HG03354 (cell line): ENCODE data around the gene PSMC6.

Experiments
- ATAC-seq: cut with Tn5 transposase; IDR thresholded peaks from one replicate; pipeline ENCODE4 v1.9.1; 2021; ENCODE audit warnings: mild to moderate bottlenecking; ENCODE audit not compliant: unreplicated experiment, poor library complexity, severe bottlenecking

The PSMC6 gene

DNA sequence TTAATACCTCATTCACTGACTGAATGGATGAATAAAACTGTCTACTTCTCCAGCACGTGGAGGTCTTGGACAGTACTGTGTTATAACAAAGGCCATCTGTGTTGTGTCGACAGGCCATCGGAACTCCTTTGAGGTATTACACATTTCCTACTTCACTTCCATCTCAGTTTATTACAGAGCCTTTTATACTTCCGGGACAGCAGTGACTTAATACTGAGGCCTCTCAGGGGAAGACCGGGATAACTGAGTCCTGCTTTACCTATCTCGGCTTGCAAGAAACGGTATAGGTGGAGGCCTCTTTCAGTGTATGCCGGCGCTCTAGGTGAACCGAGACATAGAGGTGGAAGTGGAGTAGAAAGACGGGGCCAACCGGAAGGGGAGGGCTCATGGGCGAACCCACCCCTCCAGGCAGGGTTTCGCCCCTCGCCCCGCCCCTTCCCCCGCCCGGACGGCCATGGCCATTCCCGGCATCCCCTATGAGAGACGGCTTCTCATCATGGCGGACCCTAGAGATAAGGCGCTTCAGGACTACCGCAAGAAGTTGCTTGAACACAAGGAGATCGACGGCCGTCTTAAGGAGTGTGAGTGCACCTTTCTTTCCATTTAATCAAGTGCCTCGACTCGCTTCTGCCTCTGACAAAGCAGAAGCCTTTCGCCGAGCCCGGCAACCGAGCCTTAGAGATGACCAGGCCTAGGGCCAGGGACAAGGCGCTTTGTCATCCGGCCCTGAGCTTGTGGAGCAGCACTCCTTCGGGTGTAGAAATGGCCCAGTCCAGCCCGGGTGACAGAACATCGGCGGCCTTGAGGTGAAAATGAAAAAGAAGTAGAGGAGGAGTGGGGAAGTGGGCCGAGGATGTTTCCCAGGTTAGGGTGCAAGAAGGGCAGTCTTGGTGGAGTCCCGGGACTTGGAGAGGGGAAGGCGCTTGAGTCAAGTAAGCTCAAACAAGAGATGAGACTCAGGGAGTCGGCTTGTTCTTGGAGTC, at the start of gene PSMC6:
Gene PSMC6 (plus strand): TSS at position 477 of the 983 bp plus-strand sequence. CDS start 20 bp downstream, at position 497.
- peak; percentile 98 for ATAC-seq

DNA sequence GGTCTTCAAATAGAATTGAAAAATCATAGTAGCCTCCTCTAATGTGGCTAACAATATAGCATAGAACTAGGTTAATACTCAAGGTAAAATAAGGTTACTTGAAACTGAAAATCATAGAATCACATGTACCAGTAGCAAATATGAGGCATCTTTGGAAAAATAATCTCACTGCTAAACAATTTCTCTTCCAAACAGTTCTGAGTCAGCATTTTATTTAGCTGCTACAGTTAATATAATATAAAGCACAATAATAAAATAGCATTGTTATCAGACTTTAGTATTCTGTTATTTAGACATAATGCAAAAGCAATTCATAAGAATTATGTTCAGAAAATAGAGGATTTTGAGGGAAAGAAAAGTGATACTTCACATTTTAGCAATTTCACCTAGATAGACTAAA, 46.7 kb upstream of the PSMC6 start:
- ATAC-seq, result no peak

DNA sequence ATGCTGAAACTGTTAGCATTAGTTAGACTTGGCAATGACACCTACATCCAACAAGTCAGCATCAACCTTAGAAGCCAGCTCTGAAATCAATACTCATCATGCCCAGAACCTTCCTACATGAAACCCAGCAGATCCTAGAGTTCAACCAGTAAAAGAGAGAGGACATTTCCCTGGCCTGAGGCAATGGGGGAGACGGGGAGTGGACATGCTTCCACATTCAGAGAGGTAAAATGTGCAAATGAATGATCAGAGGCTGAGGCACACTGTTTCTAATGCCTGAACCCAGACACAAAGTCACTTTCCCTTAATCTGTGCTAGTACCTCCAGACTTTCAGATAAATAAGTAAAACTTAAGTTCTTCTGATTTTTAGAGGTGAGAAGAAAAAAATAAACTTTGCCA, 46.2 kb upstream of the PSMC6 start:
- no peak for ATAC-seq

DNA sequence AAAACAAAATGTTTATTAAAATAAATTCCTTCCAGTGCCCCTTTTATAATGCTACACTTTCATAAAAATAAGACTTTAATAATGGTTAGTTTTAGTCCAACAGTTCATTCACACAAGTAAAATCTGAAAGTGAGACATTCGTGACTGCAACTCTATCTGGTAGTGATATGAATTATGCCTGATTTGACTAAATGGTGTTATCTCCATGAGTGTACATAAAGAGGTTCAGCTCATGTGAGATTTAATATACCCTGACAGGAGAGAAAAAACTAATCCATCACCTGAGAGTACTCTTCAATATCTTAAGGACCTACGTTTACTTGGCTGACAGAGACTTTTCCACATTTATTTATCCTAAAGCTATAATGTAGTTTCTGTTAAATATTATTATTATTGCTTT, 45.7 kb upstream of the PSMC6 start:
- ATAC-seq, result no peak

DNA sequence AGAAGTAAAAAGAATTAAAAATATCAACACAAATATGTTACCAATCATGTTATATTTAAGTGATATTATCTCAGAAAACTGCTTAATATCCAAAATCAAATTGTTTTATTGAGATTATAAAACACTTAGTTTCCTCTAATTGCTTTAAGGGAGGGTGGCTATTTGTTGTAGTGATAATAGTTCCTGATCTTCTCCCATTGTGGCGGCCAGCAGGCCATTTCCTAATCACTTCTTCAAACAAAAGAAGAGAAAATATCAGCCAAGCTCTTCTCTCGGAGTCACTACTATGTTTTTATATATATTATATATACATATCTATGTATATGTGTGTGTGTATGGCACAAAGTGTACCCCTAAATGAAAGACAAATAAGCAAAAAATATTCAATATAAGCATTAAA, 43.1 kb upstream of the PSMC6 start:
- no peak for ATAC-seq

DNA sequence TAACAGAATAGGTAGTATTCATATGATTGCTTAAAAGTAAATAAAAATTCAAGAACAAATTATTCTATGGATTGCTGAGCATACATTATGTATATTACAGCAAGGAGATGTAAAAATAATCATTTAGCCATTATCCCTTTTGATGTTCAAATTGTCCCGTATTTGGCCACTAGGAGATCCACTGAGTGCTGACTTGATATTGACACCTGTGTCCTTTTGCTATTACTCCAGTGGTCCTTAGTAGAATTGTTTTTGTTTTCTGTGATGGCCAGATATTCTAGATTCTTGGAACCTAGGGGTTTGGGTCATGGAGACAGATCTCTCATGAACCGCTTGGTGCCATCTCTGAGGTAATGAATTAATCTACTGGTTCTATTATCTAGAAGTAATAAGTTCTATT, 28.4 kb upstream of the PSMC6 start:
- ATAC-seq, result no peak

DNA sequence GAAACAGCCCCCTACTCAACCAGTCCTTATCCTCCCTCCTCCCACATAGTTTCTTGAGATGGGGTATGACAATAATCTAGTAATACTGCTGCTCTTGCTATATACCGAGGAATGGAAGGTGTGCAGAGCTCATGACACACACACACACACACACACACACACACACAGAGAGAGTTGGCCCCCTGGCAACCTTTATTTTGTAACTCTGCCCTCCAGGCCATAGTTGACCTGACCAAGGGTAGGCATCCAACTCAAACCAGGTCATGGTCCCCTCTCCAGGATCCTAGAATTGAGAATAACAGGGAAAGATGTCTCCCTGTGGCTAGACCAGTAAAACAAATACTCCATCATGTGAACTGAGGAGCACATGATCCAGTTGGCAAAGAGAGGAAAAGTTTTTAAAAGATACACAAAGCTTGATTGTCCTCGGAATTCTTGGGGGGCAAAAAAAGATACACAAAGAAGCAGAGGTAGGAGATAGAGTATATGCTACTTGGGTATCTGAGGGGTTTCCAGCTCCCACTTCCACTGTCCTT, 22.9 kb upstream of the PSMC6 start:
- ATAC-seq, result no peak

DNA sequence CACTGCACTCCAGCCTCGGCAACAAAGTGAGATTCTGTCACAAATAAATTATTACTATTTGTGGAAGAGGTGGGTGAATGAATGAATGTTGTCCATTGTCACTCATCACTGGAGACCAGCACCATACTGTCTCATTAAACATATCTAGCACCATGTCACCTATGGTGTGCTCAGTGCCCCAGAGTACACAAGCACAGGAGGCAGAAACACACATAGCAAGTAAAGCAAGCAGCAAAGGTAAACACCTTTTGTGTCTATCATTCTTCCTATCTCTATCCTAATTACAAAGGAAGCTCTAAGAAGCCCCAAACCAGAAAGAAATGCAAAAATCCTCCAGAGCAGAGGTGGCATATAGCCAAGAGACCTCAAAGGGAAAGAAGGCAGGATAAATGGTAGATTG, 20.8 kb upstream of the PSMC6 start:
- no peak for ATAC-seq

DNA sequence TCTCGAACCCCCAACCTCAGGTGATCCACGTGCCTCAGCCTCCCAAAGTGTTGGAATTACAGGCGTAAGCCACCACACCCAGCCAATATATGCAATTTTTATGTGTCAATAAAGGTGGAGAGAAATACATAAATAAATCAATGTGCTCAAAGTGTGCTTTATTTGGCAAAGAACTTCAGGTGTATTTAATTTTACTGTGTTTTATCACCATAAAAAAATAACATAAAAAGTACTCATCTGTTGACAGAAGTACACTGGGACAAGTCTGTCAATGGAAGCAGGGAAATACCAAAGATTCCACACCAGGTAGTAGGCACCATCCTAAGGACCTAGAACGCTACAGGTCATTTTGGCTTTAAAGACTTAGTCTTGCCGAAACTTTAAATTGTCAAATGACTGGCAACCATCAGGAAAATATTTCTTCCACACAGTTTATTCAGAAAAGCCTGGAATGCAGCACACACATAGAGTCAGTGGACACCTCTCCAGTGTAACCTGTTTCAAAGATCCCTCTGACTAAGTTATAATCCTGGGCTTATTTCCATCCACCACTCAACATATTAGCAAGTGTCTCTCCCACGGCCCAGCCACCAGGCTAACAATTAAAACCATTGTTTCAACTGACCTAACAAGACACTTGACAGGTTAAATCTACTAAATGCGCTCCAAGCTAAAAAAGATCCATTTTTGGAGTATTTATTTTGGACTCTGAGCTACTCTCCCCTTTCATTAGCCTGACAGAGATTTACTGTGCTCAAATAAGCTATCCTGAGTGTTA, 15.8 kb upstream of the PSMC6 start:
- no peak for ATAC-seq

DNA sequence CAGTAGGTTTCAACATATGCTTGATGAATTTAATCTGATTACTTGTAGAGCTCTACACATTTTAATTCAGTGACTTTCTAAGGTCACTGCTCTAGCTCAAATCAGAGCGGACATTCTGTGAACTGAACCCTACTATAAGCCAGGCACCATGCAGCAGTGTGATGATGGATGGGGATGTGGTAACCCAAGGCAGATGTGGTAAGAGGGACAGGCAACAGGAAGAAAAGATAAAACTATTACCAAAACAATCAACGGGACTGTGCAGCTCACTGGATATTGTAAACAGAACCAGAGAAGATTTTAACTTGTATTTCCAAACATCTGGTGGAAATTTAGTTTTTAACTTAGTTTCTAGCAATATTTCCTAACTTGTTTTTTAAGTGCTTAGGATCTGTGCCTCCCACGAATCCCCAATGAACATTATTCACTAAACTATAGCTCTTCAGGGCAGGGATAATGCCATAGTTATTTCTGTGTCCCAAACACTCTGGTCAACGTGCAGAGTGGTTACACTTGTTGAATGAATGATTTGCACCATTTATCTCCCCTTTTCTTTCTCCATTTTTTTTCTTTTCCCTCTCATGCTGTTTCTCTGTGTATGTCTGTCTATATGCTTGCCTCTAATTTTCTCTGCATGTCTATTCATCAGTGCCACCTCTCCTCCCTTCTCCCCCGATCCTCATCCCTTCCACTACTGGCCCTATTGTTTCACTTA, 14.6 kb upstream of the PSMC6 start:
- no peak for ATAC-seq

DNA sequence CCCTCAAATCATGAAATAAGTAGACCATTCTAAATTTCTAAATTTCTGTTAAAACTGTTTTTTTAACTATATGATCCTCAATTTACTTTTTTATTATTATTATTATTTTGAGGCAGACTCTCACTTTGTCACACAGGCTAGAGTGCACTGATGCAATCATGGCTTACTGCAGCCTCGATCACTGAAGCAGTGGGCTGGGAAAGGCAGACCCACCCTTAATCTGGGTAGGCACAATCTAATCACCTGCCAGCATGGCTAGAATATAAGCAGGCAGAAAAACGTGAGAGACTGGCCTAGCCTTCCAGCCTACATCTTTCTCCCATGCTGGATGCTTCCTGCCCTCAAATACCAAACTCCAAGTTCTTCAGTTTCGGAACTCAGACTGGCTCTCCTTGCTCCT, 14.0 kb upstream of the PSMC6 start:
- ATAC-seq, result no peak

DNA sequence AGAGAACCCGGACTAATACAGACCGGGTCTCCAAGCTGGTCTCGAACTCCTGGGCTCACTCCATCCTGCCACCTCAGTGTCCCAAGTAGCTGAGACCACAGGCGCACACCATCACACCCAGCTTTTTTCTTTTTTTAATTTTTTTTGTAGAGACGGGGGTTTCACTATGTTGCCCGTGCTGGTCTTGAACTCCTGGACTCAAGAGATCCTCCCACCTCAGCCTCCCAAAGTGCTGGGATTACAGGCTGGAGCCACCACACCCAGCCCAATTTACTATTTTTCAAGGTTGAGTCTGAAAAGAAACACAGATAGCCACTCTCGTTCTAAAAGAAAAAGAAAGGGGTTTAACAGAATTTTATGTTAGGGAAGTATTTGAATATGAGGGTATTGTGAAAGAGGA, 13.5 kb upstream of the PSMC6 start:
- no peak for ATAC-seq

DNA sequence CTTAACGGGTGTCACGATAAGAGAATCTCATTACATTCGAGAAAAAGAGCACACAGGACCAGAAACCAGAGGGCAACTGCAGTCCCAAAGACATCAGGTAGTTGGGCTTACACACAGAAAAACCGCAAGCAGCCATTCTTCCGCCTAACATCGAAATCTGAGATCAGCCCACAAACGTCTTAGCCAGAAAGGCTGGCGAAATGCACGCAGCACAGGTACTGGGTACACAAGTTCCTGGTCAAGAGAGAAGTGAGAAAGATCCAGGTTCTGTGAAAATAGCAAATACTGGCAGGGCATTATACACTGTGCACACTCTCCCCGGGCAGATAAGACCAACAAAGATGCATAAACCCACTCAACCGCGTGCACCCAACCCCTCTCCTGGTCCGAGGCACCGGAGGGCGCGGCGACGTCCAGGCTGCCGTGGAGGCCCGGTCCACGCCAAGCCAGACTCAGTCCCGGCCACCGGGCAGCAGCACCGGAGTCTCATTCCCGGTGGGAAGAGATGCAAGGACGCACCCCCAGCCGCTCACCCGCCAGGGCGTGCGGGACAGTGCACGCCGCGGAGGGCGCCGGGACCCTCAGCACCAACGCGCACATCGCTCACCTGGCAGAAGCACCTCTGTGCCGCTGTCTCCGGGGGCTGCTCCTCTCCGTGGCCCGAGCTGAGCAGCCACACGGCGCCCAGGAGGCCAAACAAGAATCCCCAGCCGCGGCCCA, 12.1 kb upstream of the PSMC6 start:
- ATAC-seq, result peak; percentile 68

DNA sequence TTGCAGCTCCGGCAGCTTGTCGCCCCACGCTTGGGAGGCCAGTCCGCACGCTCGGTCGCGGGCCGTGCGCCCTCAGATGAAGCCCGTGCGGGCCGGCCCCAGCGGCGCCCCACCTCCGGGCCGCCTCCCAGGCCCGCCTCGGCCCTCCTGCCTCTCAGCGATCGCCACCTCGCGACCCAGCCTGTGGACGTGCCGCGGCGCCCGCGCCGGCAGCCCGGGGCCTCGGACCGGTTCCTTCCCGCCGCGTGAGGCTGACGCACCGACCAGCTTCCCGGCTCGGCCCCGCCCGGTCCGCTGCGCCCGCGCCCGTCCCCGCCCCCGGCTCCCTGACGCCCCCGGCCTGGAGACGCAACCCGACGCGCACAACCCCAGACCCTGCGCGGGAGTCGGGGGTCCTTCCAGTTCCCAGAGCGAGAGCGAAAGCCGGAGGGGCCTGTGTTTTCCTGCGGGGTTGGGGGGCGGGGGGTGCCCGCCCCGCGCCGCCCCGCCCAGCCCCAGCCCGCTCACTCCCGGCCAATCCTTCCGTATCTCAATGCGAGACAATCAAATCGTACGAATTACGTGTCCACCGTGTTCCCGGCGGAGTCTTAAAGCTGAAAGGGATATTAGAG, 11.4 kb upstream of the PSMC6 start, which contains the start of gene ERO1A:
Gene ERO1A (minus strand): TSS at position 78 of the 611 bp plus-strand sequence. CDS start 77 bp downstream, at position 1.
- ATAC-seq, result peak; percentile 65

DNA sequence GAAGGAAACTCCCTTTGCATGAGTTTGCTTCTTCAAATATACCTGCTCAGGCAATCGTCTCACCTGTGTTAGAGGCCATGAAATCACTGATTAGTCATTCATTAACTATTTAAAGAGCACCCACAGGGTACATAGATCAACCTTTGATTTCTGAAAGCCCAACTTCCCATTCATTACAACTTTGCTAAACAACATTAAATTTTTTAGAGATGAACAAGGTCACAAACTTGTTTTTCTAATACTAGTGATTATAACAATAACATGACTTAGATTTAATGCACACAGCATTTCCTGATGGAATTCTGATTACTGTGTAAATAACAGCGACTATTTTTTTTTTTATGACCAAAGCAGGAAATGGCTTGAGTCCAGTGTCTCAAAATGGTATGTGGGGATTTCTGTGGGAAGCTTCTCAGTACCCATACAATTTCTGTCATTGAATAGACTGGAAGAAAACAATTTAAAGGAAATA, 6.3 kb upstream of the PSMC6 start:
- ATAC-seq, result no peak

DNA sequence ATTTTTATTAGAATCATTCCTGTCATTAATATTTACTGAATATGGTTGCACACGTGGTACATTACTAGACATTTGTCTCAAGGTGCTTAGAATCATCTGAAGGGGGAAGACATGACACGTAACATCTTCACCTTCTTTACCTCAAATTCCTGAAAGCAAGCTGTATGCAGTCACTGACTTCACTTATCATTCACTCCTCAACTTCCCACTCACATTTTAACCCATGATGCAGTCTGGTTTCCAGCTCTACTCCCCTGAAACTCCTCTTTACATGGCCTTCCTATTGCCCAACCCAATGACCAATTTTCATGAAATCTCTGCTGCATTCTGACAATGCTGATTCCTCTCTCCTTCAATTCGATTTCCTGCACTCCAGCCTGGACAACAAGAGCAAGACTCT, 5.8 kb upstream of the PSMC6 start:
- no peak for ATAC-seq

DNA sequence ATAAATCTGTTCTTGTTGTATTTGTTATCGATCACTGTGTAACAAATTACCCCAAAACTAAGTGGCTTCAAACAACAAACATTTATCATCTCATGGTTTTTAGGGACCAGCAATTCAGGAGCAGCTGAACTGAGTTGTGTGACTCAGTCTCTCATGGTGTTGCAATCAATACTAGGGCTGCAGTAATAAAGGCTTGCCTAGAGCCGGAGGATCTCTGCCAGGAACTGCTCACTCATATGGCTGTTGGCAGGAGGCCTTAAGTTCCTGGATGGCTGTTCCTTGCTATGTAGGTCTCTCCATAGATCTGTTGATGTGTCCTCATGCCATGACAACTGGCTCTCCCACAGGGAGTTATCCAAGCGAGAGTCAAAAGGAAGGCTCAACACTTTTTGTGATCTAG, 3.8 kb upstream of the PSMC6 start:
- ATAC-seq, result no peak

DNA sequence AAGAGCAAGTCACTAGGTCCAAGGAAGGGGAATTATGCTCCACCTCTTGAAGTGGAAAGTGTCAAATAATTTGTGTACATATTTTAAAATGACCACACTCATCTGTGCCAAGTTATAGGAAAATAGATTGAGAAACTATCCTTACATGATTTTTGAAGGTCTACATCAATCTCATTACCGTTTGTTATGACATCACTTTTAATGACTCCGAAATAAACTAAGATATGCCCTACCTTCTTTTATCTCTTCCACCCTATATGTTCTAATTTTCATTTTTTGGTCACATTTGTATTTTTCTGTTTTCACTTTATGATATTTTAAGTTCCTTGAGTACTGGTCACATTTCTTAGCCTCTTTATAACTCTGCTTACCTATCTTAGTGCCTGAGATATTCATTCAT, 3.3 kb upstream of the PSMC6 start:
- ATAC-seq, result no peak

DNA sequence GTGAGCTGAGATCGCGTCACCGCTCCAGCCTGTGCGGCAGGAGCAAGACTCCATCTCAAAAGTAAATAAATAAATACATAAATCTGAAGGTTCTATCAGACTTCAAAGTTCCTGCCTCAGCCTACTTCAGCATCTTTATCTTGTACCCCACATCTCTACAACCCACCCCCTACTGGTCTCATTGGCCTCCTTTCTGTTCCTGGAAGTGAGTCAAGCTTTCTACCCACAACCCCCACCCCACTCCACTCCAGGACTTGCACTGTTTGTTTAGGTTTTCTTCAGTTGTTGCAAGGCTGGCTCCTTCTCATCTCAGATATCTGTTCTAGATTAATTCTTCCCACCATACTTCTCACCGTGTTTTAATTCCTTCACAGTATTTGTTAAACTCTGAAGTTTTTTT, 714 bp upstream of the PSMC6 start:
- no peak for ATAC-seq
